ENCODE results near the gene DAO.

The DAO gene

DNA sequence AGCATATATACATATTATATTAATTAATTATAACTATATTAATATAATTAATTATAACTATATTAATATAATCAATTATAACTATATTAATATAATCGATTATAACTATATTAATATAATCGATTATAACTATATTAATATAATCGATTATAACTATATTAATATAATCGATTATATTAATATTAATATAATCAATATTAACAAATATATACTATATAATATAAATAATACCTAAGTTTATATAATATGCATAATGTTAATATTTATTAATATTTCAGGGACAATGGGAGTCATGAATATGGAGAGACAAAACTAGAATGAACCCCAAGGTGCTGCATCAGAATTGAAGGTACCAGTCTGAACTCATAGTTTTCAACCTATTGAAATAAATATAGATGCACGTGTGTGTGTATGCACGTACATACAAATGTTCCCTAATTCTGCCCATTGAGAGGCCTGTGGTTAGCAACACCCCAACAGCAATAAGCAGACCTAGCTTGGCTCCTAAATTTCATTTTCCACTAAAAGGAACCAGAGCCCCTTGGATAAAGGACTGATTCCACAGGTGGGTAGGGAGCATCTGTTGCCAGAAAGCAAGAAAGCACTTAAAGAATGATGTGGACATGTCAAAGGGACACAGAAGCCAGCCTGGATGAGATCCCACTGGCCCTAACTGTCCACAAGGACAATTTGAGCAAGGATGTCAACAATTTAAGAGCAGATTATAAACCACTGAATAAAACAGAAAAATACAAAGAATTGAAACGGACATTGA, 43.8 kb upstream of the DAO start:
- DNase-seq (ENCODE audit: low spot score) = no peak
- TF ChIP-seq CTCF (IDR thresholded peaks at IDR 0.05; ENCODE audit: borderline replicate concordance, control extremely low read depth, extremely low read depth, insufficient read depth, missing control alignments) = no peak
- in situ Hi-C loops (cut with MboI; ENCODE audit: low sequenced_read_pairs, unreplicated experiment) = no loop called here

DNA sequence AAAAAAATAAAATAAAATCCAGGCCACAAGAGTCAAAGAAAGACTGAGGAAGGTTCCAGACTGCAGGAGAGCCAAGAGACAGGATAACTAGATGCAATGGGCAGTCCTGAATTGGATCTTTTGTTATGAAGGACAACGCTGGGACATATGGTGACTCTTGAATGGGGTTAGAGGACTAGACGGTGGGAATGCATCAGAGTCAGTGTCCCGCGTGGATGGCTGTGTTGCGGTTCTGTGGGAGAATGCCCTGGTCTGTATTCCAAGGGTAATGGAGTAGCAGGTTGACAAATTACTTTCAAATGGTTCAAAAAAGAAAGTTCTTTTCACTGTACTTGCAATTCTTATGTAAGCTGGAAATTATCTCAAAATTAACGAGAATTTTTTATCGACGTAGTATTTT, 42.7 kb upstream of the DAO start:
- in situ Hi-C loops (cut with MboI; ENCODE audit: low sequenced_read_pairs, unreplicated experiment) = no loop called here
- TF ChIP-seq CTCF (IDR thresholded peaks at IDR 0.05; ENCODE audit: borderline replicate concordance, control extremely low read depth, extremely low read depth, insufficient read depth, missing control alignments) = no peak
- no peak for DNase-seq (ENCODE audit: low spot score)

- in situ Hi-C loops (cut with MboI; ENCODE audit: low sequenced_read_pairs, unreplicated experiment) = no loop called here
- DNase-seq (ENCODE audit: low spot score) = no peak
- no peak for TF ChIP-seq CTCF (IDR thresholded peaks at IDR 0.05; ENCODE audit: borderline replicate concordance, control extremely low read depth, extremely low read depth, insufficient read depth, missing control alignments)
These were observed 42.2 kb upstream of the DAO start for GRCh38 chr12:108837680-108838079.

DNA sequence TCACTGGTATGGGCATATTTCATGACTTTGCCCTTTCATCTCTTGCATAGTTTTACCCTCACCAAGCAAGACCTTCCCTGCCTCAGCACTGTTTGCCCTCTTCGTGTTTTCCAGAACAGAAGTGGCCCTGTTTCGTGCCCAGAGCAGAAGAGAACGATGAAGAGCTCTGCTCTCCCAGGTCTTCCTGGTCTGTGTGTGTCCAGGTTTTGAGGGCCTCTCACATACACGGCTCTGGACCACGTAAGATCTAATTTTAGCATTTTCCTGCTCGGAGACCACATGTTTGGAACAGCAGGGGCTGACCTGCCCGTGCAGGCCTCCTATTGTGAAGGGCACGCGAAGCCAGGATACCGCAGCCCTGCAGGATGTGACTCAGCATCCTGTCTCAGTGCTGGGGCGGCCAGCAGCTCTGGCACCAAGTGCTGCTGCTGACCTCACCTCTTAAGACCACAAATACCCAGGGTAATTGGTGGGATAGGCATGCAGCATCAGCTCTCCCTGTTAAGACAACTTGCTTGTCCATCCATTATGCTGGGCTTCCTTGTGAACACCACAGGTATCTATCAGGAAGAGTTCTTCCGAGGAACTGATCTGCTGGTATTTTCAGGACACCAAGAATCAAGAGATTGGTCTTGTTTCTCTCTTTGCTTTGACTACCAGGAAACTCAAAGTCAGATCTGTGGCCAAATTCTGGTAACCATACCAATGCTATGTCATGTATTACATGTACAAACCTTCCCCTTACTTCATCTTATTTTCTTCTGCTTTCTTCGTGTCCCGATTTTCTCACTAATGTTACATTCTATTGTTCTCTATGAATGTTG, 41.5 kb upstream of the DAO start:
- peak; percentile 82 for DNase-seq (ENCODE audit: low spot score)
- no peak for TF ChIP-seq CTCF (IDR thresholded peaks at IDR 0.05; ENCODE audit: borderline replicate concordance, control extremely low read depth, extremely low read depth, insufficient read depth, missing control alignments)
- in situ Hi-C loops (cut with MboI; ENCODE audit: low sequenced_read_pairs, unreplicated experiment) = no loop called here

- no peak for TF ChIP-seq CTCF (IDR thresholded peaks at IDR 0.05; ENCODE audit: borderline replicate concordance, control extremely low read depth, extremely low read depth, insufficient read depth, missing control alignments)
- no peak for DNase-seq (ENCODE audit: low spot score)
- in situ Hi-C loops (cut with MboI; ENCODE audit: low sequenced_read_pairs, unreplicated experiment) = no loop called here
These were observed 40.6 kb upstream of the DAO start for GRCh38 chr12:108839018-108839889.

DNA sequence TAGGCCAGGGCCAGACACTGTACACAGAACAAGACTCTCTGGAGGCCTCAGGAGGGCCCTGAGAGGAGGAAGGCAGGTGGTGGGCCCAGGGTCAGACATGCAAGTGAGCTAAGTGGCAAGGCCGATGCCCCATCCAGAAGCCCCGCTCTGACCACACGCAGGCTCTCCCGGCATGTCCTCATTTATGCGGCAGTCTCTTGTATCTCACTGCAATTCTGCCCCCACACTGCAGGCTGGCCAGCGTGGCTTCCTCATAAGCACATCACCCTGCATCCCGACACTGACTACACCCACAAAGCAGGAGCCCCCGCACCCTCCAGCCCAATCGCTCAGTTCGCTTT, 40.0 kb upstream of the DAO start:
- DNase-seq (ENCODE audit: low spot score) = no peak
- in situ Hi-C loops (cut with MboI; ENCODE audit: low sequenced_read_pairs, unreplicated experiment) = no loop called here
- no peak for TF ChIP-seq CTCF (IDR thresholded peaks at IDR 0.05; ENCODE audit: borderline replicate concordance, control extremely low read depth, extremely low read depth, insufficient read depth, missing control alignments)
